Smooth muscle cell of the umbilical artery (primary cell): ENCODE data around the gene NMD3. TPM values are rescaled to one million over a fixed set of nuclear protein-coding genes. Genes with fewer than 3 reads are reported as not detected.

Source experiments
- total RNA-seq: library from RNA; depleted of rRNA; stranded (reverse); fragments of >200 nt; gene quantifications from 2 replicates; pipeline ENCODE4 v1.2.3, GENCODE V29; 2014

The NMD3 gene
- total RNA-seq = 90.9 and 97.0 TPM in 2 replicates

GRCh38 chr3:161220850-161221753 is at the start of gene NMD3:
NMD3 (plus strand) TSS chr3:161221311; CDS start chr3:161222014, 703 bp downstream.

Other genes starting within 250 kb of the NMD3 start
- 10.4 and 14.0 TPM in 2 replicates for gene B3GALNT1, start 116.0 kb upstream of the NMD3 start, total RNA-seq
- not detected in 2 replicates for gene SPTSSB, start 150.2 kb downstream of the NMD3 start, total RNA-seq